CD4-positive, alpha-beta T cell treated with Interleukin-15 for 4 hours (primary cell): Measurements from ENCODE around the gene DET1.

Experiments
- DNase-seq: peaks from one replicate; pipeline ENCODE4 v3.0.0-alpha.2; 2020; ENCODE audit warnings: low spot score

Gene DET1

DNA sequence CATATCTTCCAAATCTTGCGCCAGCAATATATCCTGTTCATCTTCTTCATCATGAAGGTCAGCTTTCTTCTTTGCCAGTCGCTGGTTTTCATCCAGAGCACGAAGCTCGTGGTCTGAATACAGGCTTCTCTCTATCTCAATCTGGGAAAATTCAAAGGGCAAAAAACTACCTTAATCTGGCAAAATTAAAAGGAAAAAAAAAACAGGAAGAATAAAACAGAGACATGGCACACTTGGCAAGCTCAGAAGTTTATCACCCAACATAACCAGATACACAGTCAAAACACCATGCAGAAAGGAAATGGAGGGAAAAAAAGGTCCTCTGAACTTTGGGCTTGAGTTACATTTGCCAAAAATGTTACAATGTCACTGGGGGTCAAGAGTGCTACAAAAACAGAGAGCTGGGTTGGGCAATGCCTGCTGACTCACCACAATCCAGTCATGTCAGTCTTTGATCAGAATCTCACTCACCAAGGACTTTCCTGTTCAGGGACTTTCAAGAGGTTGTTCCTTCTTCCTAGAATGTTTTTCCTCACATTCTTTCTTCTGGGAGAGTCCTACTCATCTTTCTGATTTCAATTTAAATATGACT is 80.8 kb downstream of the DET1 start:
- no peak for DNase-seq

DNA sequence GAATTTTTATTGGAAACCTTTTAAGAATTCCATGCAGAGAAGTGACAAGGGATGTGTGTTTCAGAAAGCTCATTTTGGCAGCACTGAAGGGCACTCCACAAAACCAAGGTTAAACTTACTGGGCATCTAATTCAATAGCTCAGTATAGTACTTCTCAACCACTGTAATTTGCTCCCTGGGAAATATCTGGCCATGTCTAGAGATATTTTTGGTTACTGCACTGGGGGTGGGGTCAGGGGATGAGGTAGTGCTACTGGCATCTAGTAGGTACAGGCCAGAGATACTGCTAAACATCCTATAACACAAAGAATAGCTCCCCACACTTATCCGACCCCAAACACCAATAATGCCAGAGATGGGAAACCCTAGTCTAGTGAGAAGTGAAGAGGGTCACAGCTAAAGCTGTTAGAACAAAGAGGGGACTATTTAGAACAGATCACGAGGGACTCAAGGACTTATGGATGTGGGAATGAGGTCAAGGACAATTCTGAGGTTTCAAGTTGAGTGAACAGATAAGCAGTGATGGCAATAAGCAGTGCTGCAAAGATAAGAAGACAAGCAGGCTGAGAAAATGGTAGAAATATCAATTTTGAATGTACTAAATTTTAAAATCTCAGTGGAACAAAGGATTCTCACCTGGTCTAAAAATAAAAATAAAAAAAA is 82.5 kb downstream of the DET1 start:
- no peak for DNase-seq
